NOMO-1 (cell line): Measurements from ENCODE around the gene ITGAV.

ENCODE experiments used
- DNase-seq, 2 experiments: peaks; one replicate each; lab custom pipeline; 2025; ENCODE audit not compliant: unreplicated experiment in 2 of 2; lab: John Stamatoyannopoulos, UW

Gene ITGAV

DNA sequence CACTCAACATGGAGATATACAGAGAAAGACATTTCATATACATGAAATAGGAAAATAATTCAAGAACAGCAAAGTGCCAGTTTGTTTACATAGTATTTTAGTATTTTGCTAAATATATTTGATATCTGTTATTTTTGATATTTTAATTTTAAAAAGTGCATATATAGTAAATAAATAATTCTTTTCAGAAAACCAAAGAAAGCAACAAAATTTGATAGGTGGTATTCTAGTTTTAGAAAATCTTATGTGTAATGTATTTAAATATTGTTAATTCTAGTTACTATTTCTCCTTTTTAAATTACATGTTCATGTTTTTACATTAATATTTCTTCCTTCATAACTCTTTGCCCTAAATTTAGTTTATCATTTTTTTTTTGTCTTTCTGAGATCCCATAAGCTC is 69.5 kb downstream of the ITGAV start:
- no peak for DNase-seq

DNA sequence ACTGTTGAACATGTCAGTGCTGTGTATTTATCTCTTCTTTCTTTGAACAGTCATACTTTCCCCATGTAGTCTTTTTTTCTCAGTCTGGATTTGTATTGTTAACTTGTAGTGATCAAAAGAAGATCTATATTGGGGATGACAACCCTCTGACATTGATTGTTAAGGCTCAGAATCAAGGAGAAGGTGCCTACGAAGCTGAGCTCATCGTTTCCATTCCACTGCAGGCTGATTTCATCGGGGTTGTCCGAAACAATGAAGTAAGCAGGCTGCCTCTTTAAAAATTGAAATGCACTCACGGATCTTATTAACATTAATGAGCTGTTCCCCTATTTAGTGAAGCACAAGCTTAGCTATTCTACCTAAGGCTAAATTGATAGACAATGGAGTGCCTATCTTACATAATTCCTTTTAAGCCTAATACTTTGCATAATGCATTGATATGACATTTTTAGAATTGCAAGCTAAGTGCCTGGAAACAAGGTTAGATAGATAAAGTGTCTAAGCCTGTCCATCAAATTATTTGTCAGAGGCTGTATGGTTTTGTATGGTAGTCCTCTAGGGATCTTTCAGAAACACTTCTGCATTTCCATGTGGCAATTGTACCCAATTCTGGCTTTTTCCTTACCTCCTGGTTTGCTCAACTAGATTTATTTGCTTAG is 74.7 kb downstream of the ITGAV start:
- DNase-seq: no peak

DNA sequence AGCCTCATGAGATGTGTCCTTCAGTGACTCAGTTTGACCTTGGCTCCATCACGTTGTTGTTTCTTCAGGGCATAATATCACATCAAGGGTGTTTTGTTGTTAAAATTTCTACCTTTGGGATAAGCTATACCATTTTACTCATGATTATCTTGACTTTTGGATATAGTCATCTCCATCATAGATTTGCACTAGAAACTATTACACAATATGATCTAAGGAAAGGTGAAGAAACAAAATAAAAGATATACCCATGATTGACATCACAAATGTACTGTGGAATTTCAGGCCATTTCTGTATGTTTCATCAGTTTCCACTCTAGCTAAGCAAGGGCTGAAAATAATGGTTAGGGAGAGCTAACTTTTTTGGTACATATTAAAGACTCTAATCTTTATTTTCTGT is 79.3 kb downstream of the ITGAV start:
- DNase-seq: no peak

DNA sequence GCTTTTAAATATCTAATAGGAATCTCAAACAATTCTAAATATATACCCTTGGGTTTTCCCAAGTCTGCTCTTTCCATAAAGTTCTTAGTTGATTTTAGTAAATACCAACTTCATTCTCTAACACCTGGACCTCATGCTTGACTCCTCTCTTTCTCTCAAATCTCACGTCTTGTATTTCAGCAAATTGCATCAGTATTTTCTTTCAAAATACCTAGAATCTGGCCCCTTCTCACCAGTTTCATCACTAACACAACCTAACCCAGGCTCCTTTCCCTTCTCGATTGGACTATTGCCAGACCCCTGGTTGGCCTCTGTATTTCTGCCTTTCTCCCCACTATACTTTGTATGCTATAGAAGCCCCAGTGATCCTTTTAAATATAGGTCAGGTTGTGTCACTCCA is 81.0 kb downstream of the ITGAV start:
- DNase-seq: no peak

DNA sequence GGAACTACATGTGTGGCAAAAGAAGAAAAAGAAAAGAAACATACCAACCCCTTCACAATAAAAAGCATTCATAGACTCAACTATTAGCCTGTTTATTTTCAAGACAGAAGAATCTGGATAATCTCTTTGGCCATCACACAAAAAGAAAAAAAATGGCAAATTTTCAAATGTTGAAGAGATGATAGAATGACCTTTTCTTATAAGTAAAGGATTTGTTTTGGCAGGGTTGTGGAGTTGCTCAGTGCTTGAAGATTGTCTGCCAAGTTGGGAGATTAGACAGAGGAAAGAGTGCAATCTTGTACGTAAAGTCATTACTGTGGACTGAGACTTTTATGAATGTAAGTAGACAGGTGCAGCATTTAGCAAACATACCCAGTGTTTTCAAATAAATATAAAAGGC is 85.5 kb downstream of the ITGAV start:
- no peak for DNase-seq

DNA sequence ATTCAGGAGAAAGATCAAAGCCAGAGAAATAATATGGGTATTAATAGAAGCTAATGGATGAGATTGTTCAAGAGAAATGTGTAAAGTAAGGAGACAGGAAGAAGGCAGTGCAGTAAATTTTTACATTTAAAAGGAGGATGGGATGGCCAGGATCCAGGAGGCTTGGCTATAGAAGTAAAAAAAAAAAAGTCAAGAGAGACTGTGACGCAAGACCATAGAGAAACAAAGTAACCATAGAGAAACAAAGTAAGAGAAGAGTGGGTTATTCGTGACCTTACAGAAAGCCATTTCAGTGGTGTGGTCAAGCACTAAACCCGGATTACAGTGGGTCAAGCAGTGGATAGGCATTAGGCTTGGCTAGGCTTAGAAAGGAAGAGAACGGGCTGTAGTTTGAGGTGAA is 93.5 kb downstream of the ITGAV start:
- DNase-seq: no peak

DNA sequence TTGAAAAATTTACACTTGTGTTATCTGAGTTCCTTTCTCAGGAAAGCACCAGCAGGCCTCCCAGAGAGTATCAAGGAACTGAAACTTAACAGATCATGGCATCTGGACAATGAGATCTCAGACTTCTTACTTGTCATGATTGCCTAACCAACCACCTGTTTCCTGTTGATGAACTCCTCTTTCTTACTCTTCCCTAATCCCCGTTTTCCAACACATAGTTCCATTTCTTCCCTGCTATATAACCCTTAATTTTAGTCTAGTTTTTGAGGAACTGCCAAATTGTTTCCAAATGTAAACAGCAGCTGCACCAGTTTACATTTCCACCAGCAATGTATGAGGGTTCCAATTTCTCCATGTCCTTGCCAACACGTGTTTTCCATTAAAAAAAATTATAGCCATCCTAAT is 98.0 kb downstream of the ITGAV start:
- no peak for DNase-seq

DNA sequence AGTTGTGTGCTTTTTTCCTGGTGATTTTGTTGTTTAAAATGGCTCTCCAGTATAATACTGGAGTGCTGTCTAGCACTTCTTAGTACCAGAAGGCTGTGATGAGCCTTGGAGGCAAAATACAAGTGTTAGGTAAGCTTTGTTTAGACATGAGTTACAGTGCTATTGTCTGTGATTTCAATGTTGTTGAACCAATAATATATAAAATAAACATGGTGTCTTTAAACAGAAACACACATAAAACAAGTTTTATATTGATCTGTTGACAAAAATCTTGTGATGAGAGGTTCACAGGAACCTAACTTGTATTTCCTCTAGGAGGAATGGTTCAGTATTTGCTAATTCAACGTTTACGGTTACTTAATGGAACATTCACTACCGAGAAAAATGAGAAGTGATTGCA is 99.0 kb downstream of the ITGAV start:
- no peak for DNase-seq

DNA sequence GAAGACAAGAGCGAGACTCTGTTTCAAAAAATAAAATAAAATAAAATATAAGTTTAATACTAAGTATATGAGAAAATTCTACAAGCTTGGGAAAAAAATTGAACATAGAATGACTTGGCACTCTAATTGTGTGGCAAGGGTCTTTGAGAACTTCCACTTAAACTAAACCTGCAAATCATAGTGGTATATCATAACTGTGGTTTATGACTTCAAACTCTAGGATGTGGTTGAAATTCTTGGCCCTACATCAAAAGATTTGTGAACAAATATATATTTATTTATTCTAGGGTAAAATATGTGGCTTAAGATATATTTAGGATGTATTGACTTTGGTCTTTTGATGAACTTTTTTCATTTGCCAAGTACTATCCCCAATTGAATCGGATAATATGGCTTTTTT is 100.9 kb downstream of the ITGAV start:
- no peak for DNase-seq

DNA sequence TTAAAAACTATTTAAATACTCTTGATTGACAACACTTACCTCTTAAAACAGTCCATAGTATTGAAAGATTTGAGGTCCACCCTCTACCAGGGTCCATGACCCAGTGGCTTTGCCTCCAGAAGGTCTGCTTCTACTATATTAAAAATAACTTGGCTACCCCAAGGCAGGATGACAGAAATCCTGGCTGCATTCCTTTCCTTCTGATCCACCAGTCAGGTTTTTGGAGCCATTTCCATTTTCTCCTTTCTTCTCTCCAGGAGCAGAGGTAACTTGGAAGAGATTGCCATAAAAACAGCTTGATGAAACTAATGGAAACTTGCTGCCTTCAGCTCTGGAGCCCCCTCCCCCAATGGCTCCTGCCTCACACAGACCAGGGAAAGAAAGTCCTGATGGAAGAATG is 101.4 kb downstream of the ITGAV start:
- DNase-seq: no peak

DNA sequence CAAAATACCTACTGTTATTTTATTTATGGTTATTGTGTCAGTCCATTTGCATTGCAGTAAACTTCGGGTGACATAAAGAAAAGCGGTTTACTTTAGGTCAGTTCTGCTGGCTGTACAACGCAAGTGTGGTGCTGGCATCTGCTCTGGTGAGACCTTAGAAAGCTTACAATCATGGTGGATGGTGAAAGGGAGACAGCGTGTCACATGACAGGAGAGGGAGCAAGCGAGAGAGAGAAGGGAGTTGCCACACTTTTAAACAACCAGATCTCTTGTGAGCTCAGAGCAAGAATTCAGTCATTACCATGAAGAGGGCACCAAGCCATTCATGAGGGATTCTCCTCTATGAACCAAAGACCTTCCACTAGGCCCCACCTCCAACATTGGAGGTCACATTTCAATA is 102.0 kb downstream of the ITGAV start:
- no peak for DNase-seq

DNA sequence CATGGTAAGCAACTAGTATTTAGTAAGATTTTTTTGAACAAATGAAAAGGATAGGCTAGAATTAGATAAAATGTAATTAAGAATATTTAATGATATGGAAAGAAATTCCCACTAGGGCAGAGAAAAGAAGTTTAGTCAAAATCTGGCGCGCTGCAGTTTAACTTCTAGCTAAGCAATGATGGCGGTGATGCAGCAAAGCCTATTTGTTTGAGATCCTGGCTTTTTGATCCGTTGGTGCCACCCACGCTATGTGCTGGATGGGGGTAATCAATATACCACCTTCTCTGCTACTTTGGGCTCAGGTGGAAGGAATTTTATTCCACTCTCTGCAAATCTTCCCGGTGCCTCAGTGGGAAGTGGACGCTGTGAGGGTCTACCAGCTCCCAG is 103.6 kb downstream of the ITGAV start:
- DNase-seq: no peak

DNA sequence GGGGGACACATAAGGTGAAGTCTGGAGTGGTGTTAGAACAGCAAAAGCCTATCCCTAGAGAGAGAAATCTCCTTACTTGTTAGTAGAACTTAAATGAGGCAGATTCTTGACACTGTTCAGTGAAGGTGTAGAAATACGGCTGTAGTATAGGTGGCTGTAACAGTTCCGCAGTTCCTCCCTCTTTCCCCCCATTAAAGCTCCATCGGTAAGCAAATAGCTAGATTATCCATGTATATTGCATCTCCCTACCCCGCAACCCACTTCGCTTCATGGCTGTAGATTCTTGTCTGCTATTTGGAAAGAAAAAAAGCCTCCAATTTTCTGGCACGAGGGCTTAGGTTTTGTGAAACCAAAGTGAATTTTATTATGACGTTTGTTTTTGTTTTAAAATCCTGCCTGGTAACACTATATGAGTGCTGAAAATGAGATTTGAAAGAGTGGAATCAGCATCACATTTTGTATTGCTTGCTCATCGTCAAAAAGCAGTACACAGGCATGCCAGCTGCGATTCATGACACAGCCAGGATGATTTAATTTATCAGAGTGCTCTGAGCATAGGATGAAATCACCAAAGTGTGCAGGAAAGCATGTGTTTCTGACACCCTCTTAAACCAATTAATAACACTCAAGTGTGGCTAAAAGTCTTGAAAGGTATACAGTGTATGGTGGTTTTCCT is 105.4 kb downstream of the ITGAV start:
- no peak for DNase-seq

DNA sequence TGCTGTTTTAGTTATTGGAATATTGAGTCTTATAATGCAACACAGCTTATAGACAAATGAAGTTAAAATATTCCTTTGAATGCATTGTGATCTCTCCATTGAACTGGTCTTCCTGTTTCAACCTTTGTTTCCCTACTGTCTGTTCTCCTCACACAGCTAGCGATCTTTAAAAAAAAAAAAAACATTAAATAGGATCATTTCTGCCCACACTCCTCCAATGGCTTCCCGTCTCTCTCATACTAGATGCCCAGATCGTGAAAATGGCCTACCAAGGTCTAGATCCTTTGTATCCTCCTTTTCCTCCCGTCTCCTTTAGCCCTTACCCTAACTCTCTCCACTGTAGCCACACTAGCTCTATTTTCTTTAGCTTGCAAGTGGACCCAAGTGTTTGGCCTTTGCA is 106.4 kb downstream of the ITGAV start:
- DNase-seq: no peak

DNA sequence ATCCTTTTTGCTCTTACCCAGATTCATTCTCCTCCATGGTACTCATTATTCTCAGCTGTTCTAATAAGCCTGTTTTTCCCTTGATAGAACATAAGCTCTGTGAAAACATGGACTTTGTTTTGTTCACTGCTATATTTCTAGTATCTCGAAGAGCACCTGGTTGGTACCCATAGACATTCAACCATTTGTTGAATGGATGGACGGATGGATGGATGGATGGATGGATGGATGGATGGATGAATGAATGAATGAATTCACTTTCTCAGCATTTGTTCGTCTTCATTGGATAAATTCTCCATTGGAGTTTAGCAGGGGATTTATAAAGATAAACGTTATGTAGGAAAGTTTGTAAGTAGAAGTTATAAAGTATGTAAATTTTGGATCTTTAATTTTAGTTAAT is 106.9 kb downstream of the ITGAV start:
- no peak for DNase-seq

DNA sequence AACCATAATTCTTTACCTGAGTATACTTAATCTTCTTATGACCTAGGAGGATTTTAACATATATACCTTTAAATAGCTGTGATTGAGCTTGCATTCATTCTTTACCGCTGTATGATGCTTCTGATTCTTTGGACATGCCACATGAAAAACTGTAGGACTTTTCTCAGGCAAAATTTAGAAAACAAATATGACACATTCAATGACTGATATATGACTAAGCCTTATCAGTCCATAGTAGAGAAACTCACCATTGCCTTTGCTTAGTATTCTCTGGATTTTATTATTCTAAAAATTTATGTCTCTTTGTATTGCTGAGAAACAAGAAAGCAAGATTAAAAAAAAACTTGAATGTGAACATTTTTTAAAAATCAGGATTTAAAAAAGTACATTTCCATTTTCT is 107.7 kb downstream of the ITGAV start:
- DNase-seq: no peak

DNA sequence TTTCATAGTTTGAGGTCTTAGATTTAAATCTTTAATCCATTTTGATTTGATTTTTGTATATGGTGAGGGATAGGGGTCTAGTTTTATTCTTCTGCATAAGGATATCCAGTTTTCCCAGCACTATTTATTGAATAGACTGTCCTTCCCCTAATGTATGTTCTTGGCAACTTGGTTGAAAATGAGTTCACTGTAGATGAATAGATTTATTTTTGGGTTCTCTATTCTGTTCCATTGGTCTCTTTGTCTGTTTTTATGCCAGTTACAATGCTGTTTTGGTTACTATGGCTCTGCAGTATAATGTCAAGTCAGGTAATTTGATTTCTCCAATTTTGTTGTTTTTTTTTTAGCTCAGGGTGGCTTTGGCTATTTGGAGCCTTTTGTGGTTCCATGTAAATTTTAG is 109.9 kb downstream of the ITGAV start:
- no peak for DNase-seq

DNA sequence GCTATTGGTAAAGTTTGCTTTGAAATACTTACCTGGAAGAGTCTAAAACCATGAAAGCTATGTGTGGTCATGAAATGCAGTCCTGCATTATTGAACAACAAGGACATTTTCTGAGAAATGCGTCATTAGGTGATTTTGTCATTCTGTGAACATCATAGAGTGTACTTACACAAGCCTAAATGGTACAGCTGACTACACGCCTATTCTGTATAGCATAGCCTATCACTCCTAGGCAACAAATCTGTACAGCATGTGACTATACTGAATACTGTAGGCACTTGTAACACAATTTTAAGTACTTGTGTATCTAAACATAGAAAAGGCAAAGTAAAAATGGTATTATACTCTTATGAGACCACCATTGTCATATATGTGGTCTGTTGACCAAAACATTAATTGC is 112.2 kb downstream of the ITGAV start:
- DNase-seq: no peak

DNA sequence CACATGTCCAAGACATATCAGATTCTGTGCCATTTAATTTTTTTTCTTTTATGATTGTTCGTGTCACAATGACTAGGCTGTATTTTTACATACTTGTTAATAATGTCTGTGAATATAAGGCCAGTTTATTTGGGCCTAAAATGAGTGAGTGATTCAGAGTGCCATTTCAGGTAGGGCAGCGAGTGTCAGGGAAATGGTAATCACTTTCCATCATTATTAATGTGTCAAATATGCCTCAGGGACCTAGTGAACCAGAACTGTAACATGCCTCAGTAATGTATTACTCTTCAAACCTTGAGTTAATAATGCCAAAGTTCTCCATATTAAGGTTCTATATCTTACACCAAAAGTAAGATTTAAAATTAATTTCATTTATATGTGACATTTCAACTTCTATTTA is 112.6 kb downstream of the ITGAV start:
- DNase-seq: no peak

DNA sequence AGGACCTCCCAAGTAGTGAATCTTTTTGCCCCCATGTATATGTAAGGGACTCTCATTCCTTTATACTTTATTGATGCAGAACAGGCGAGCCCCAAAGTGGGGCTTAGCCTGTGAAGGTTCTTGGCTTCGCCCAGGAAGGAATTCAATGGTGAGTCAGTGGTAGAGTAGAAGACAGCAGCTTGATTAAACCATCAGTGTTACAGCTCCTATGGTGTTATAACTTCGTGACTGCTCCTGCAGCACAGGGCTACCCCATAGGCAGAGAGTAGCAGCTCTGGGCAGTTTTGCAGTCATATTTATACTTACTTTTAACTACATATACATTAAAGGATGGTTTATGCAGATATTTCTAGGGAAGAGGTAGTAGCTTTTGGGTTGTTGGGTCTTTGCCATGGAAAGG is 115.0 kb downstream of the ITGAV start:
- no peak for DNase-seq

DNA sequence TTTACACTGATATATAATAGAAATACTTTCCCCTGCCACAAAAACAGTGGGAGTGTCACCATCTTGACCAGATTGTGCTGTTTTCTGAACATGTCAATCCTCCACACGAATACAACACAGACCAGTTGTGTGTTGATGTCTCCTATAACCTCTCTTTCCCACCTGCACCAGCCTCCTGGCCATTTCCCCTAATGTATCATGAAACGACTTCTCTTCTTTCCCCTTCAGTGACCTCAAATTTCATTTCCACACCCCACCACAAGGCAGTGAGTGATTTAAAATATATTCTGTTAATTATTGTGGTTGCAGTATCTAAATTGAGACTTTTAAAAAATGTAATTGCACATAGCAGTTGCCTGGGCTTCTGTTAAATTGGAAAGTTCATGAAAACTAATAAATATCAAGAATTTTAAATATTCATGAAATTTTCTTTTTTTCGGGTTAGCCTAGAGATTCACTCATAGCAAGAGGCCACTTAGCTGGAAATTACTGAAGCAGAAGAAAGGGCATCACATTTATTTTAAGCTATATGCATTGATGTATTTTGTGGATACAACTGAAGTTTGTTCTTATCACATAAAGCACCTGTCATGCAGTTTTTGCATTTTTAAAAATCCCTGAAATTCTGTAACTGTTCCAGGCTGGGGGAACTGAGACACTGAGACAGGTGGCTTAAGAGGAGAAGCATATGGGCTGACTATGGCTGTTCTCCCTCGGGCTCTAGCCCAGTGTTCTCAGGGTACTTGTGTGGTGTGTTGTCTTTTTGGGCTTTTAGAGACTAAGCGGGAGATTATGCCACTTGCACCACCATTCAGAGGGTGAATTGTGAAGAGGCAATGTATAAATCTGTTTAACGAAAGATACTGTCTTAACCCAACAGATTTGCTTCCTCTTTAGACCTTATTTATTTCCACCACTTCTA is 119.9 kb downstream of the ITGAV start:
- DNase-seq: no peak

DNA sequence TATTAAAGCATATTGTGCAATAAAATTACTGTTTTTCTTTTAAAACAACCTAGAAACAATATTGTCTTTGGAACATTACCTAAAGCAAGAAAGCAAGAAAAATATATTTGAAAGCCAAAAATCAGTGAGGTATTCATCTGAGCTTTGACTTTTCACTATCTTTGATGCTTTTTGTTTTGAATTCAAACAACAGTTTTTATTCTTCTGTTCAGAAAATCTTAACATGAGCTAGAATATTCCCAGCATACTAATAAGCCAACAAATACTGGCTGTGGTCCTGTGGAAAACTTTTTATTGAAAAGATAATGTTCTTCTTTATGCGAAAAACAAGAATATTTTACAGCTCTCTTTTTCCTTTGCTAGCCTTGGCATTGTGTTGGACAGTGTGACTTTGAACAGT is 123.8 kb downstream of the ITGAV start:
- no peak for DNase-seq
